Uterus (tissue), 4 donors: ENCODE results near the gene LITAF. TPM values are rescaled to one million over a fixed set of nuclear protein-coding genes. Genes with fewer than 3 reads are reported as not detected.
"Not testable (repeated sequence)": the region's sequence is repeated elsewhere in the genome, so short reads cannot be mapped to it uniquely, and the experiment has no call there.

Source experiments
- DNase-seq, 2 donors: peaks; one replicate each; pipeline ENCODE4 v3.0.0-alpha.2; 2019 to 2020
- H3K27ac ChIP-seq, 2 donors: fragments of 200-600 bp; sonication (generic); 1 replicate in 1 of 2; 2 replicates in 1 of 2; pipeline ENCODE4 v1.5.1; 2016 to 2018
- H3K27me3 ChIP-seq, 2 donors: fragments of 200-600 bp; sonication (generic); one replicate each; pipeline ENCODE4 v1.5.1; 2018 to 2019; ENCODE audit warnings: control low read depth in 1 of 2
- H3K36me3 ChIP-seq, 2 donors: fragments of 200-600 bp; sonication (generic); one replicate each; pipeline ENCODE4 v1.5.1; 2019; ENCODE audit warnings: control low read depth in 1 of 2
- H3K4me1 ChIP-seq, 2 donors: fragments of 200-600 bp; sonication (generic); one replicate each; pipeline ENCODE4 v1.5.1; 2018 to 2019; ENCODE audit warnings: control low read depth in 1 of 2
- H3K4me3 ChIP-seq, 2 donors: fragments of 200-600 bp; sonication (generic); 1 replicate in 1 of 2; 2 replicates in 1 of 2; pipeline ENCODE4 v1.5.1; 2018 to 2019; ENCODE audit warnings: mild to moderate bottlenecking in 1 of 2
- H3K9me3 ChIP-seq, 2 donors: fragments of 200-600 bp; sonication (generic); one replicate each; pipeline ENCODE4 v1.5.1; 2019; ENCODE audit warnings: control low read depth in 1 of 2
- POLR2A ChIP-seq, 2 donors: fragments of 450-650 bp; IDR thresholded peaks; one replicate each; pipeline ENCODE4 v1.6.1; 2016; ENCODE audit warnings: antibody characterized with exemption in 2 of 2, mild to moderate bottlenecking in 1 of 2, moderate library complexity in 1 of 2
- intact Hi-C: fragments of 100-400 bp; cut with DNase I; formaldehyde crosslinking; loops from one replicate; pipeline ENCODE4 v1.15.1; 2023; ENCODE audit warnings: low total_unique reads
- total RNA-seq, 4 donors: library from RNA; depleted of rRNA in 3 of 4; stranded (reverse); fragments of >200 nt in 3 of 4; gene quantifications; one replicate each; pipeline versions ENCODE4 v1.1.0 to v1.2.4, GENCODE V29; 2014 to 2023
- TF ChIP-seq, protein P1 (sequence below), 4 experiments: fragments of 200-600 bp in 2 of 4; fragments of 450-650 bp in 2 of 4; sonication (generic) in 2 of 4; IDR thresholded peaks; one replicate each; pipeline ENCODE4 v1.5.1; 2016 to 2019; ENCODE audit warnings: antibody characterized with exemption in 4 of 4, mild to moderate bottlenecking in 2 of 4, moderate library complexity in 1 of 4
- donor health status: DM: yes; HTN: yes; CAD: no.

Gene LITAF
- total RNA-seq, 4 donors from 2014 or later, result 46.9 to 163 (median 73.2) TPM

DNA sequence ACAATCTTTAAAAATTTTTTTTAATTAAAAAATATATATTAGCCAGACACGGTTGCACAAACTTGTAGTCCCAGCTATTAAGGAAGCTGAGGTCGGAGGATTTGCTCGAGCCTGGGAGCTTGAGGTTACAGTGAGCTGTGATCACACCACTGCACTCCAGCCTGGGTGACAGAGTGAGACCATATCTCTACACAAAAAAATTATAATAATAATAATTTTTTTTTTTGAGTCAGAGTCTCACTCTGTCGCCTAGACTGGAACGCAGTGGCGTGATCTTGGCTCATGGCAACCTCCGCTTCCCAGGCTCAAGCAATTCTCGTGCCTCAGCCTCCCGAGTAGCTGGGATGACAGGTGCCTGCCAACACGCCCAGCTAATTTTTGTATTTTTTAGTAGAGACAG, 23.8 kb downstream of the LITAF start:
- TF ChIP-seq POLR2A (IDR thresholded peaks at IDR 0.05), result no peak
- TF ChIP-seq, protein P1, sequence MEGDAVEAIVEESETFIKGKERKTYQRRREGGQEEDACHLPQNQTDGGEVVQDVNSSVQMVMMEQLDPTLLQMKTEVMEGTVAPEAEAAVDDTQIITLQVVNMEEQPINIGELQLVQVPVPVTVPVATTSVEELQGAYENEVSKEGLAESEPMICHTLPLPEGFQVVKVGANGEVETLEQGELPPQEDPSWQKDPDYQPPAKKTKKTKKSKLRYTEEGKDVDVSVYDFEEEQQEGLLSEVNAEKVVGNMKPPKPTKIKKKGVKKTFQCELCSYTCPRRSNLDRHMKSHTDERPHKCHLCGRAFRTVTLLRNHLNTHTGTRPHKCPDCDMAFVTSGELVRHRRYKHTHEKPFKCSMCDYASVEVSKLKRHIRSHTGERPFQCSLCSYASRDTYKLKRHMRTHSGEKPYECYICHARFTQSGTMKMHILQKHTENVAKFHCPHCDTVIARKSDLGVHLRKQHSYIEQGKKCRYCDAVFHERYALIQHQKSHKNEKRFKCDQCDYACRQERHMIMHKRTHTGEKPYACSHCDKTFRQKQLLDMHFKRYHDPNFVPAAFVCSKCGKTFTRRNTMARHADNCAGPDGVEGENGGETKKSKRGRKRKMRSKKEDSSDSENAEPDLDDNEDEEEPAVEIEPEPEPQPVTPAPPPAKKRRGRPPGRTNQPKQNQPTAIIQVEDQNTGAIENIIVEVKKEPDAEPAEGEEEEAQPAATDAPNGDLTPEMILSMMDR (IDR thresholded peaks at IDR 0.05), result no peak
- DNase-seq, result no peak
- Histone ChIP-seq H3K9me3 (no peaks in the 10 kb centered on the region), H3K27me3 (no peaks in the 10 kb centered on the region), H3K4me1 (peaks cover 0 to 14% of the 10 kb centered on the region in 2 donors), H3K27ac (peak overlapping the region; percentile 81 to 92), H3K36me3 (no peaks in the 10 kb centered on the region), H3K4me3 (no peak overlapping the region)
- intact Hi-C loops, result no loop called here

DNA sequence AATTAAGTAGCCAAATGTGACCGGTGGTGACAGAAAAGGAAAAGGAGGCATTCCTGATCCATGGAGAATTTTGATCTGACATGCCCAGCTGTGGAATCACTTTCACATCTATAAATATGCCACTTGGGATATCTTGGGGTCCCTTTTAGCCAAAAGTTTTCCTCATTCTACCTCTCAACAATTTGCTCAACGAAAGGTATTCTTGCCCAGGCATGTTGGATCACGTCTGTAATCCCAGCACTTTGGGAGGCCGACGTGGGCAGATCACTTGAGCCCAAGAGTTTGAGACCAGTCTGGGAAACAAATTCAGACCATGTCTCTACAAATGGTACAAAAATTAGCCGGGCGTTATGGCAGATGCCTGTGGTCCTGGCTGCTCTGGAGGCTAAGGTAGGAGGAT, 24.3 kb downstream of the LITAF start:
- Histone ChIP-seq H3K27ac (peak overlapping the region; percentile 81 to 92), H3K27me3 (no peaks in the 10 kb centered on the region), H3K4me1 (peaks cover 0 to 16% of the 10 kb centered on the region in 2 donors), H3K36me3 (no peaks in the 10 kb centered on the region), H3K4me3 (no peak overlapping the region), H3K9me3 (no peaks in the 10 kb centered on the region)
- TF ChIP-seq POLR2A (IDR thresholded peaks at IDR 0.05), result no peak
- TF ChIP-seq, protein P1 (IDR thresholded peaks at IDR 0.05), result no peak
- intact Hi-C loops, result no loop called here
- DNase-seq, result no peak

DNA sequence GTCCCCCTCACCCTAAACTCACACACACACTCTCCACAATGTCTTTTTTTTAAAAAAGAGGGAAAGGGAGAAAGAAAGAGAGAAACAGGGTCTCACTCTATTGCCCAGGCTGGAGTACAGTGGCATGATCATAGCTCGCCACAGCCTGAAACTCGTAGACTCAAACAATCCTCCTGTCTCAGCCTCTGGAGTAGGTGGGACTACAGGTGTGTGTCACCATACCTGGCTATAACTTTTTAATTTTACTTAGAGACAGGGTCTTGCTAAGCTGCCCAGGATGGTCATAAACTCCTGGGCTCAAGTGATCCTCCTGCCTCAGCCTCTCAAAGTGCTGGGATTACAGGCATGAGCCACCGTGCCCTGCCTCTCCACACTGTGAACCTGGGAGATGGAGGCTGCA, 24.9 kb downstream of the LITAF start:
- no peak overlapping the region for H3K4me3 ChIP-seq
- no peaks in the 10 kb centered on the region for H3K36me3 ChIP-seq
- TF ChIP-seq, protein P1 (IDR thresholded peaks at IDR 0.05), result no peak
- no peak for TF ChIP-seq POLR2A (IDR thresholded peaks at IDR 0.05)
- H3K27ac ChIP-seq, result peak overlapping the region; percentile 81 to 92
- peaks cover 0 to 16% of the 10 kb centered on the region in 2 donors for H3K4me1 ChIP-seq
- no peak for DNase-seq
- intact Hi-C loops, result no loop called here
- no peaks in the 10 kb centered on the region for H3K9me3 ChIP-seq
- H3K27me3 ChIP-seq, result no peaks in the 10 kb centered on the region

DNA sequence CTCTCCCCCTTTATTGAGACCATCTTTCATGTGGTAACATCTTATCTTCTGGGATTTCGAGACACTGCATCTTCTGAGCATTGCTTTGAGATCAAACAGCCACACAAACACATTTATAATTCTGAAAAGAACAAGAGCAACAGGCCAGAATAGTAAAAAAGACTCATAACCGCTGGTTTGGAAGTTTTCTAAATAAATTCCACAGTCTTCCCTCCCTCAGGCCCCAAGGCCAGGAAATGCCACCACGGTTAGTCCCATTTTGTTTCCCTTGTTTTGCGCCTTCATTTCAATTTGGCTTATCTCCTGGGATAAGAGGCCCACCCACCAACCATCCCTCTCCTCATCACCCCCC, 25.3 kb downstream of the LITAF start:
- intact Hi-C loops, result no loop called here
- H3K36me3 ChIP-seq, result no peaks in the 10 kb centered on the region
- H3K9me3 ChIP-seq, result no peaks in the 10 kb centered on the region
- no peaks in the 10 kb centered on the region for H3K27me3 ChIP-seq
- peaks cover 0 to 16% of the 10 kb centered on the region in 2 donors for H3K4me1 ChIP-seq
- DNase-seq, result no peak
- peak overlapping the region in 1 of 2 donors; percentile 5 for H3K4me3 ChIP-seq
- no peak for TF ChIP-seq POLR2A (IDR thresholded peaks at IDR 0.05)
- TF ChIP-seq, protein P1 (IDR thresholded peaks at IDR 0.05), result no peak
- peak overlapping the region; percentile 81 to 92 for H3K27ac ChIP-seq

DNA sequence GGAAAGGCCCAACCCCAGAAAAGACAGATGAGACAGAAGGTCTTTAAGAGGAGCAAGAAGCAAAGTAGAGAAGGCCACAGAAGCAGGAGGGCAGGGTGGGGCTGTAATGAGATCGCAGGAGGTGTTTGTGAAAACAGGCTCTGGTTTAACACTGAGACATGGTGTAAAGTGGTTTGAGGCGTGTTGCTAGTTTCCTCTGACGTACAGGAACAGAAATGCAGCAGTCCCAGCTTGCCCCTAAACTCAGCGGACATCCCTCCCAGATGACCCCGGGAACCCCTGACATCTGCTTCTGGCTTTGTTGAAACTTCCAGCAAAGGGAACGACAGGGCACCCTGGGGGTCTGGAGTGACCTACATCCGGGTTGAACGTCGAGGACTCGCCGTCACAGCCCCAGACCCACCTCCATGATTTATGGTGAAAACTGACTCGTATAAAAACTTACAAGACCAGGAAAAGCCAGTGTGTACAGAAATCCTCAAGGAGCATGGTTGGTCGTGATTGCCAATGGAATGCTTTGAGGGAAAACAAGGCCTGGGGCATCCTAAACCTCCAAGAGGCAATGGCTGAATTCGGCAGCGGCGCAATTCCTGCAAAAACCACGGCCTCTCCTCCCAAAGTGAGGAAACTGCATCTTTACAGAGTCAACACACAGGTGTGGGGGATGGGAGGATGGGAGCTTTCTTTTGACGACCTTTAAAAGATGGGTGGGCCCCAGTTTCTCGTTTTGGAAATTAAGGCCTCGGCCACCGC, 25.8 kb downstream of the LITAF start:
- Histone ChIP-seq H3K27me3 (no peaks in the 10 kb centered on the region), H3K36me3 (no peaks in the 10 kb centered on the region), H3K9me3 (no peaks in the 10 kb centered on the region), H3K4me3 (peak overlapping the region in 1 of 2 donors; percentile 5), H3K4me1 (peaks cover 0 to 16% of the 10 kb centered on the region in 2 donors), H3K27ac (peak overlapping the region; percentile 81 to 92)
- TF ChIP-seq, protein P1 (IDR thresholded peaks at IDR 0.05), result no peak
- peak in 1 of 2 donors; percentile 17 for TF ChIP-seq POLR2A (IDR thresholded peaks at IDR 0.05)
- peak; percentile 63 to 68 for DNase-seq
- intact Hi-C loops, result no loop called here

DNA sequence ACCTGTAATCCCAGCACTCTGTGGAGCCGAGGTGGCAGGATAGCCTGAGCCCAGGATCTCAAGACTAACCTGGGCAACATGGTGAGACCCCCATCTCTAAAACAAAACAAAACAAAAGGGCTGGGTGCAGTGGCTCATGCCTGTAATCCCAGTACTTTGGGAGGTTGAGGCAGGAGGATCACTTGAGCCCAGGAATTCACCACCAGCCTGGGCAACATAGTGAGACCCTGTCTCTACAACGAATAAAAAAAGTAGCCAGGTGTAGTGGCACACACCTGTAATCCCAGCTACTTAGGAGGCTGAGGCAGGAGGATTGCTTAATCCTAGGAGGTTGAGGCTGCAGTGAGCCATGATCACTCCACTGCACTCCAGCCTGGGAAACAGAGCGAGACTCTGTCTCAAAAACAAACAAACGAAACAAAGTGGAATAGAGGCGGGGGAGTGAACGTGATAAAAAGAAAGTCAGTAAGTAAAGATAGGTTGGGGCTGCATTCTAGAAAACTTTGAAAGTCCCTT, 28.4 kb downstream of the LITAF start:
- not testable (repeated sequence) for H3K9me3 ChIP-seq, H3K4me3 ChIP-seq

More for the DNA sequence above, 28.4 kb downstream of the LITAF start:
- intact Hi-C loops, H3K36me3 ChIP-seq, DNase-seq, H3K27me3 ChIP-seq: not testable (repeated sequence)
- peaks cover 0 to 16% of the 10 kb centered on the region in 2 donors for H3K4me1 ChIP-seq
- peak overlapping the region in 1 of 2 donors; percentile 36 for H3K27ac ChIP-seq
